ENCODE measurements around the gene ITGAX. TPM values are rescaled to one million over a fixed set of nuclear protein-coding genes. Genes with fewer than 3 reads are reported as not detected.

The ITGAX gene
- total and polyA plus RNA-seq, 3 donors from 2014 or later = 0.63 to 3.4 (median 2.8) TPM

- no peaks in the 10 kb centered on the region for H3K27me3 ChIP-seq
- 16 to 24% methylated on average over 7 of the region's 7 CpGs for WGBS, 2 donors
Observed at GRCh38 chr16:31428279-31428597, 73.3 kb downstream of the ITGAX start, which contains the start of gene COX6A2. Gene COX6A2 (minus strand): TSS chr16:31428360. CDS start chr16:31428325, 35 bp downstream.

GRCh38 chr16:31428638-31429247, 73.8 kb downstream of the ITGAX start:
- intact Hi-C loops (cut with DNase I; ENCODE audit: low total_unique reads) = no loop called here
- 38 to 46% methylated on average over 7 of the region's 7 CpGs for WGBS, 2 donors
- no peaks in the 10 kb centered on the region for H3K27me3 ChIP-seq
- H3K4me1 ChIP-seq = peaks cover 21% of the 10 kb centered on the region
- no peaks in the 10 kb centered on the region for H3K9me3 ChIP-seq
- no peaks in the 10 kb centered on the region for H3K36me3 ChIP-seq (ENCODE audit: low read depth, missing control alignments)
- H3K4me3 ChIP-seq = no peak overlapping the region
- no peak for DNase-seq
- peak overlapping the region; percentile 53 to 75 for H3K27ac ChIP-seq
- TF ChIP-seq CTCF (IDR thresholded peaks at IDR 0.05) = no peak
- TF ChIP-seq POLR2A (IDR thresholded peaks at IDR 0.05) = no peak

More at GRCh38 chr16:31428279-31428597, 73.3 kb downstream of the ITGAX start, which contains the start of gene COX6A2:
- Histone ChIP-seq H3K9me3 (no peaks in the 10 kb centered on the region), H3K27ac (peak within 1 kb of the TSS; percentile 53 to 75), H3K4me3 (peak within 1 kb of the TSS; percentile 48 to 55), H3K4me1 (peaks cover 21% of the 10 kb centered on the region), H3K36me3 (ENCODE audit: low read depth, missing control alignments) (no peaks in the 10 kb centered on the region)
- TF ChIP-seq CTCF (IDR thresholded peaks at IDR 0.05) (no peak), POLR2A (IDR thresholded peaks at IDR 0.05) (no peak)
- intact Hi-C loops (cut with DNase I; ENCODE audit: low total_unique reads) = no loop called here
- DNase-seq = no peak

- Histone ChIP-seq H3K27ac (peak overlapping the region; percentile 7 to 53), H3K4me1 (peaks cover 21% of the 10 kb centered on the region), H3K9me3 (no peaks in the 10 kb centered on the region), H3K36me3 (ENCODE audit: low read depth, missing control alignments) (no peaks in the 10 kb centered on the region), H3K27me3 (no peaks in the 10 kb centered on the region), H3K4me3 (no peak overlapping the region)
- intact Hi-C loops (cut with DNase I; ENCODE audit: low total_unique reads) = no loop called here
- DNase-seq = peak; percentile 49
- TF ChIP-seq CTCF (IDR thresholded peaks at IDR 0.05) = no peak
- no peak for TF ChIP-seq POLR2A (IDR thresholded peaks at IDR 0.05)
- WGBS, 2 donors = 8 to 9% methylated on average over 1 of the region's 1 CpG
Observed at GRCh38 chr16:31429314-31429713, 74.3 kb downstream of the ITGAX start.

GRCh38 chr16:31429796-31430195, 74.8 kb downstream of the ITGAX start:
- Histone ChIP-seq H3K27me3 (no peaks in the 10 kb centered on the region), H3K36me3 (ENCODE audit: low read depth, missing control alignments) (no peaks in the 10 kb centered on the region), H3K4me1 (peaks cover 21% of the 10 kb centered on the region), H3K9me3 (no peaks in the 10 kb centered on the region), H3K4me3 (no peak overlapping the region), H3K27ac (peak overlapping the region; percentile 8 to 62)
- no peak for DNase-seq
- WGBS, 2 donors = 67 to 73% methylated on average over 3 of the region's 3 CpGs
- TF ChIP-seq CTCF (IDR thresholded peaks at IDR 0.05) = no peak
- TF ChIP-seq POLR2A (IDR thresholded peaks at IDR 0.05) = no peak
- intact Hi-C loops (cut with DNase I; ENCODE audit: low total_unique reads) = loop anchor here (10.0 kb wide), 1 partner anchor 445 kb away; the partner anchor contains the start of gene HSD3B7
